Measurements from ENCODE around the gene GNG4. TPM values are rescaled to one million over a fixed set of nuclear protein-coding genes. Genes with fewer than 3 reads are reported as not detected.
"Not testable (repeated sequence)": the region's sequence is repeated elsewhere in the genome, so short reads cannot be mapped to it uniquely, and the experiment has no call there.

The GNG4 gene
- total RNA-seq, 1 donor from 2014 or later, result 0.64 TPM

GRCh38 chr1:235588156-235588555, 61.4 kb downstream of the GNG4 start:
- DNase-seq (ENCODE audit: low spot score), result no peak

- DNase-seq (ENCODE audit: low spot score), result no peak
Observed at GRCh38 chr1:235586992-235587391, 62.6 kb downstream of the GNG4 start.

GRCh38 chr1:235586413-235586812, 63.2 kb downstream of the GNG4 start:
- DNase-seq (ENCODE audit: low spot score), result no peak

- DNase-seq (ENCODE audit: low spot score), result no peak
Observed at GRCh38 chr1:235584973-235585372, 64.6 kb downstream of the GNG4 start.

- peak; percentile 67 for DNase-seq (ENCODE audit: low spot score)
Observed at GRCh38 chr1:235583511-235584001, 66.0 kb downstream of the GNG4 start.

GRCh38 chr1:235582130-235582529, 67.5 kb downstream of the GNG4 start:
- no peak for DNase-seq (ENCODE audit: low spot score)

- DNase-seq (ENCODE audit: low spot score), result no peak
Observed at GRCh38 chr1:235579891-235580290, 69.7 kb downstream of the GNG4 start.

GRCh38 chr1:235575597-235575996, 74.0 kb downstream of the GNG4 start:
- DNase-seq (ENCODE audit: low spot score), result no peak

GRCh38 chr1:235573880-235574279, 75.7 kb downstream of the GNG4 start:
- no peak for DNase-seq (ENCODE audit: low spot score)

GRCh38 chr1:235572971-235573370, 76.6 kb downstream of the GNG4 start:
- DNase-seq (ENCODE audit: low spot score), result not testable (repeated sequence)

GRCh38 chr1:235571482-235571881, 78.1 kb downstream of the GNG4 start:
- DNase-seq (ENCODE audit: low spot score), result no peak

- no peak for DNase-seq (ENCODE audit: low spot score)
Observed at GRCh38 chr1:235567812-235568503, 81.6 kb downstream of the GNG4 start.

GRCh38 chr1:235566084-235566483, 83.5 kb downstream of the GNG4 start:
- DNase-seq (ENCODE audit: low spot score), result no peak

GRCh38 chr1:235563513-235564061, 86.0 kb downstream of the GNG4 start:
- no peak for DNase-seq (ENCODE audit: low spot score)

GRCh38 chr1:235562589-235562988, 87.0 kb downstream of the GNG4 start:
- DNase-seq (ENCODE audit: low spot score), result no peak

- no peak for DNase-seq (ENCODE audit: low spot score)
Observed at GRCh38 chr1:235558621-235559169, 90.9 kb downstream of the GNG4 start.

- DNase-seq (ENCODE audit: low spot score), result no peak
Observed at GRCh38 chr1:235557495-235557894, 92.1 kb downstream of the GNG4 start.

- no peak for DNase-seq (ENCODE audit: low spot score)
Observed at GRCh38 chr1:235556807-235557206, 92.8 kb downstream of the GNG4 start.

GRCh38 chr1:235553112-235553551, 96.5 kb downstream of the GNG4 start:
- DNase-seq (ENCODE audit: low spot score), result no peak

GRCh38 chr1:235552146-235552716, 97.4 kb downstream of the GNG4 start:
- no peak for DNase-seq (ENCODE audit: low spot score)

GRCh38 chr1:235549351-235550139, 100.0 kb downstream of the GNG4 start:
- DNase-seq (ENCODE audit: low spot score), result no peak
